ENCODE results near the gene CACFD1.
A peak's percentile ranks its signal among the peaks of the same experiment; 100 is the strongest.

GRCh38 chr9:133429641-133430161 lies 30.1 kb upstream of the CACFD1 start:
- TF ChIP-seq CTCF (IDR thresholded peaks at IDR 0.05), result peak in 5 of 7 experiments; percentile 8 to 36 (median 20)
- TF ChIP-seq POLR2A (IDR thresholded peaks at IDR 0.05), result no peak

Measured in body of pancreas (tissue), 4 donors.